T-helper 1 cell treated with Interleukin-12 subunit alpha and Interleukin-12 subunit beta and Interleukin-4 antibody, amounts not matched to agents 30 ng/mL and 1 ng/mL, for 36 hours (primary cell): ENCODE data around the gene JPH4. TPM values are rescaled to one million over a fixed set of nuclear protein-coding genes. Genes with fewer than 3 reads are reported as not detected.
"Not testable (repeated sequence)": the region's sequence is repeated elsewhere in the genome, so short reads cannot be mapped to it uniquely, and the experiment has no call there.

ENCODE experiments used
- intact Hi-C: fragments of 100-400 bp; cut with micrococcal nuclease; formaldehyde crosslinking; loops from one replicate; pipeline ENCODE4 v1.15.1; 2024
- total RNA-seq: library from RNA; stranded (reverse); gene quantifications from 2 replicates; pipeline ENCODE4 v1.2.3, GENCODE V29; 2022

Gene JPH4
- total RNA-seq, 1 donor from 2014 or later = 0.07 TPM

GRCh38 chr14:23609001-23609400 is 30.4 kb upstream of the JPH4 start:
- intact Hi-C loops = no loop called here

DNA sequence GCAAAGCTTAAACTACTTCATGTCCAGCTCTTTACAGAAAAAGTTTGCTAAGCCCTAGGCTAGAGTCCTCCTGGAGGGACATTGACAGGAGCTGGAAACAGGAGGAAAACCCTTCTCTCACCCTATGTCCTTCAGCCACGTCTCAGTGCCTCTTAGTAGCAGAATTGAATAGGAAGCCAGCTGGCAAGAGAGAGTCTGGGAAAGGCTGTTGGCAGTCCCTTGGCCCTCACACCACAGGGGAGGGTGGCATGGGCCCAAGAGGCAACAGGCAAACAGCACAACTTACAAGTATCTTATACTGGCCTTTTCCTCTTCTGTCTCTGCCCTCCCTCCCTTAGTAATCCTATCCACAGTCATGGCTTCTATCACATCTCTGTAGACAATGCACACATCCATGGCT is 29.9 kb upstream of the JPH4 start:
- intact Hi-C loops = no loop called here

GRCh38 chr14:23605931-23606585 is 27.5 kb upstream of the JPH4 start:
- intact Hi-C loops = no loop called here

GRCh38 chr14:23604675-23605170 is 26.1 kb upstream of the JPH4 start:
- intact Hi-C loops = no loop called here

DNA sequence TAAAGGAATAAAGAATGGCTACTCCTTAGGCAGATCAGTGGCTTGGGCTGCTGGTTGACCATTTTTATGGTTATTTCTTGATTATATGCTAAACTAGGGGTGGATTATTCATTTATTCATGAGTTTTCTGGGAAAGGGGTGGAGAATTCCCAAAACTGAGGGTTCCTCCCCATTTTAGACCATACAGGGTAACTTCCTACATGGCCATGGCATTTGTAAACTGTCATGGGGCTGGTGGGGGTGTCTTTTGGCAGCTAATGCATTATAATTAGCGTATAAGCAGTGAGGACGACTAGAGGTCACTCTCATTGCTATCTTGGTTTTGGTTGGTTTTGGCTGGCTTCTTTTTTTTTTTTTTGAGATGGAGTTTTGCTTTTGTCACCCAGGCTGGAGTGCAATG is 25.6 kb upstream of the JPH4 start:
- intact Hi-C loops = no loop called here

GRCh38 chr14:23603103-23603502 is 24.5 kb upstream of the JPH4 start:
- intact Hi-C loops = no loop called here

GRCh38 chr14:23602181-23603095 is 23.8 kb upstream of the JPH4 start:
- intact Hi-C loops = no loop called here

- intact Hi-C loops = no loop called here
These were observed 23.2 kb upstream of the JPH4 start for GRCh38 chr14:23601845-23602180.

GRCh38 chr14:23601424-23601823 is 22.8 kb upstream of the JPH4 start:
- intact Hi-C loops = no loop called here

- intact Hi-C loops = no loop called here
These were observed 22.2 kb upstream of the JPH4 start for GRCh38 chr14:23600806-23601205.

GRCh38 chr14:23600322-23600707 is 21.7 kb upstream of the JPH4 start:
- intact Hi-C loops = no loop called here

DNA sequence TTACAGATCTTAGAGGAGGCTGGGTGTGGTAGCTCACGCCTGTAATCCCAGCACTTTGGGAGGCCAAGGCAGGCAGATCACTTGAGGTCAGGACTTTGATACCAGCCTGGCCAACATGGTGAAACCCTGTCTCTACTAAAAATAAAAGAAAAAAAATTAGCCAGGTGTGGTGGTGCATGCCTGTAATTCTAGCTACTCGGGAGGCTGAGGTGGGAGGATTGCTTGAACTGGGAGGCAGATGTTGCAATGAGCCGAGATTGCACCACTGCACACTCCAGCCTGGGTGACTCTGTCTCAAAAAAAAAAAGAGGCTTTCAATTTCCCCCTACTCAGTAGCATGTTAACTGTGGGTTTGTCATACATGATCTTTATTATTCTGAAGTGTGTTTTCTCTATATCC is 15.6 kb upstream of the JPH4 start:
- intact Hi-C loops = loop anchor here (10.0 kb wide), 1 partner anchor 131 kb away; no protein-coding TSS in a partner anchor

DNA sequence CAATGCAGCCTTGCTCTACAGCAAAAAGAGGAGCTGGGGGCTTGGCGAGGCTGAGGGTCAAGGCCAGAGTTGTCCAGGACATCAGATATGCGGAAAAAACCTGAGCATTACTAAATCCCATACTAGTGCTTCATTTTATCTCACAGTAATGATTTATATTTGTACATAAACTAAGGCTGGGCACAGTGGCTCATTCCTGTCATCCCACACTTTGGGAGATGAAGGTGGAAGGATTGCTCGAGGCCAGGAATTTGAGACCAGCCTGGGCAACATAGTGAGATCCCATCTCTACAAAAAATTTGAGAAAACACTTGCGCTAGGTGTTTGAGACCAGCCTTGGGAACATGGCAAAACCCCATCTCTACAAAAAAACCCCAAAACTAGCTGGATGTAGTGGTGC is 11.6 kb upstream of the JPH4 start:
- intact Hi-C loops = loop anchor here (10.0 kb wide), 1 partner anchor 135 kb away; no protein-coding TSS in a partner anchor

DNA sequence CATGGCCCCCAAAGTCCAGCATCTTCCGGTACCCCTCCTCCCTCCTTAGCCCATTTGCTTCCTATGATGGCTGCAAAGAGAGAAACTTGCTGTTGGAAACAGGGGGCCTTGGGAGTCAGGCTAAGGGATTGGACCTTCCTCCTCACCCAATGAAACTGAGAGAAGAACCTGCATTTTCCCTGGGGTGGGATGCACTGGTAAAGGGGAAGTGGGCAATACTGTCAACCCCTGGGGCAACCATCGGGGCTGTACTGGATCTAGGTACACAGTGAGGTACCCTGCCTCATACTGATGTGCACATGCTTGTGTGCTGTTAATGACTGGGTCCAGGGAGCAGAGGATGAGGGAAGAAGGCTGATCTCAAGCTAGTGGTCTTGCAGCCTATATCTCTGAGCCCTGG is 11.0 kb upstream of the JPH4 start:
- intact Hi-C loops = loop anchor here (1.0 to 10.0 kb wide), 4 partner anchors 43 to 365 kb away; no protein-coding TSS in a partner anchor

DNA sequence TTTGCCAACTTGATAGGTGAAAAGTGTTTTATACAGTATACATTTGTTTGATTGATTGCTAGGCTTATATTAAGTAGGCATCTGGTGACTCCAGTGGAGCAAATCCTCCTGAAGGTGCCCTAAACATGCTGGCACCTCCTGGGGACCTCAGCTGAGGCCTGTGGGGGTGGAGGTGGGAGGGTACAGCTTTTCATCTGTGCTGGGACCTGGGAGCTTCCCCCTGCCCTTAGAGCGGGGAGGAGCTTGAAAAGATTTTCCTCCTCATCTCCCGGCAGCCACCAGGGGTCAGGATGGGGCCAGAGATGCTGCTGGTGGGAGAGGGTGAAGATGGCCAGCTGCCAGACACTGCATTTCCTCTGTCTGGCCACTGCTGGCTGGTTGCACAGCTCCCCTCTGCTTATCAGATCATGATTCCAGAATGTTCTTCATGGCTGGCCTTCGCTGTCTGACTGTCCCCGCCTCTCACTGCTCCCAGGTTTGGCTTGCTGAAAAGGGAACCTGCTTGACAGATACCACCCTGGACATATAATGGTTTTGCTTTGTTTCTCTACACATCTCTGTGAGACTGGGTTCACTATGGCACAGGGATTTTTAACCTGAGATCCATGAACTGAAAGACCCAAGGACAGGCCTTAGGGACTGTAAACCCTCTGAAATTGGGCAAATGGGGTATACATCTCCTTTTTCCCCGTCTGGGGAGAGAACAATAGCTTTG is 10.5 kb upstream of the JPH4 start:
- intact Hi-C loops = loop anchor here (1.0 kb wide), 3 partner anchors 43 to 365 kb away; no protein-coding TSS in a partner anchor

DNA sequence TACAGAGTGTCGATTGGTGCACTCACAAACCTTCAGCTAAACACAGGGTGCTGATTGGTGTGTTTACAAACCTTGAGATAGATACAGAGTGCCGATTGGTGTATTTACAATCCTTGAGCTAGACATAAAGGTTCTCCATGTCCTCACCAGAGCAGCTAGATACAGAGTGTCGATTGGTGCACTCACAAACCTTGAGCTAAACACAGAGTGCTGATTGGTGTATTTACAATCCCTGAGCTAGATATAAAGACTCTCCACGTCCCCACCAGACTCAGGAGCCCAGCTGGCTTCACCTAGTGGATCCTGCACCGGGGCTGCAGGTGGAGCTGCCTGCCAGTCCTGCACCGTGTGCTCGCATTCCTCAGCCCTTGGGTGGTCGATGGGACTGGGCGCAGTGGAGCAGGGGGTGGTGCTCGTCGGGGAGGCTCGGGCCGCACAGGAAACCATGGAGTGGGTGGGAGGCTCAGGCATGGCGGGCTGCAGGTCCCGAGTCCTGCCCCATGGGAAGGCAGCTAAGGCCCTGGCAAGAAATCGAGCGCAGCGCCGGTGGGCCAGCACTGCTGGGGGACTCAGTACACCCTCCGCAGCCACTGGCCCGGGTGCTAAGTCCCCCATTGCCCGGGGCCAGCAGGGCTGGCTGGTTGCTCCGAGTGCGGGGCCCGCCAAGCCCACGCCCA is 6.1 kb upstream of the JPH4 start:
- intact Hi-C loops = not testable (repeated sequence)

- intact Hi-C loops = not testable (repeated sequence)
These were observed 5.4 kb upstream of the JPH4 start for GRCh38 chr14:23583761-23584526.

- intact Hi-C loops = no loop called here
These were observed 4.5 kb upstream of the JPH4 start for GRCh38 chr14:23582906-23583760.

DNA sequence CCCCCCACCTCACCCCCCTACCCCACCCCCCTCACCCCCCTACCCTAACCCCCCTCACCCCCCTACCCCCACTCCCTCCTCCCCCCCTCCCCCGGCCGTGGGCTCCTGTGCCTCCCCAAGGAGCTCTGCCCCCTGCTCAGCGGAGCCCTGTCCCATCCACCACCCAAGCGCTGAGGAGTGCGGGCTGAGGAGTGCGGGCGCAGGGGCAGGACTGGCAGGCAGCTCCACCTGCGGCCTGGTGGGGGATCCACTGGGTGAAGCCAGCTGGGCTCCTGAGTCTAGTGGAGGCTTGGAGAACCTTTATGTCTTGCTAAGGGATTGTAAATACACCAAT is 2.3 kb upstream of the JPH4 start:
- intact Hi-C loops = no loop called here
